ENCODE results near the gene DZIP1.

- no peak for TF ChIP-seq CTCF (IDR thresholded peaks at IDR 0.05)
- no peak for TF ChIP-seq POLR2A (IDR thresholded peaks at IDR 0.05)
Measured at GRCh38 chr13:95652821-95653220, 8.3 kb upstream of the DZIP1 start.
